ENCODE measurements around the gene ADARB2.

DNA sequence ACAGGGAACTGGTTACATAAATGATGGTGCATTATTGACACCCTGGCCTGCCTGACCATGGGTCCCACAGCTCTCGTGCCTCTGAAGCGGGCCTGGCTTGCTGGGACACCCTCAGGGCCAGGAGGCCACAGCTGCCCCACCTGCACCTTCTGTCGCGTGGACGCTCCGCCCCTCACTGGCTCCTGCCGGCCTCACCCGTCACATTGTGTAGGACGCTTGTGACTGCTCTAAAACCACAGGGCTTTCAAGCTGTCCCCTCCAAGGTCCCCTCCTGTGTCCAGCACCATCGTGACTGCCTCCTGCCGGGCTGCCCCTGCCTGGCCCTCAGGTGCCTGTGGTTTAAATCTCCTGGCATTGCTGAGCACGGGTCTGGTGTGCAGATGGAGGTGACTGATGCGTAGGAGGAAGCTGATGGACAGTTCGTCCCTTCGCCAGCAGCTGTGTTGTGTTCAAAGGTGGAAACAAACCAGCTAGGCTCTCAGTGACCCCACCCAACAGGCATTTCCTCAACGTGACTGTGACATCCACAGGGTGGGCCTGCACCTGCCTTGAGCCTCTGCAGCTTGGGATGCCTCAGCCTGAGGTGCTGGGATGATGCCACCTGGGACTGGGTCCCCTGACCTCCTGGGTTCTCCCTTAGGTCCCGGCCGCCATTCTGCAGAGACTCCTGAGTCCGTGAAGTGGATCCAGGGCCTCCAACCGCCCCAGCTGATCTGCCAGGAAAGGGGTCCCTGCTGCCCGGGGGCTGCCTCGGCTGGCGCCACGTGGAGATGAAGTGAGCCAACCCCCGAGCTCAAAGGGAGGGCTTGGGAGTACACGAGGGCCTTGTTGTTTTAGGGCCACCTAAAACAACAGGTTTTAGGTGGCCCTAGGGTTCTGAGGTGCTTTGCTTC is 532.6 kb downstream of the ADARB2 start:
- TF ChIP-seq POLR2AphosphoS5 (IDR thresholded peaks at IDR 0.05; ENCODE audit: low read depth, low read length) (no peak), POLR2A (IDR thresholded peaks at IDR 0.05; ENCODE audit: low read depth, low read length) (no peak), TAF1 (IDR thresholded peaks at IDR 0.05; ENCODE audit: low read depth, low read length) (no peak)
